ENCODE results near the gene MRPL10. TPM values are rescaled to one million over a fixed set of nuclear protein-coding genes. Genes with fewer than 3 reads are reported as not detected.

Gene MRPL10
- total and polyA plus RNA-seq, 2 experiments from 2014 or later, result 50.2 to 74.7 TPM

GRCh38 chr17:47806913-47807255, 24.5 kb downstream of the MRPL10 start:
- Histone ChIP-seq H3K27ac (ENCODE audit: low read depth) (no peak overlapping the region), H3K4me3 (no peak overlapping the region), H3K27me3 (ENCODE audit: insufficient read depth) (no peaks in the 10 kb centered on the region), H3K79me2 (replicated peaks; ENCODE audit: insufficient read depth) (no peaks in the 10 kb centered on the region), H4K20me1 (replicated peaks; ENCODE audit: insufficient read depth) (no peaks in the 10 kb centered on the region; the same call in 1 of the 2 replicates), H3K36me3 (ENCODE audit: insufficient read depth) (no peaks in the 10 kb centered on the region), H3K9me2 (ENCODE audit: insufficient read depth) (no peaks in the 10 kb centered on the region), H3K4me1 (ENCODE audit: insufficient read depth) (no peaks in the 10 kb centered on the region), H3F3A (replicated peaks; ENCODE audit: low read depth) (no peaks in the 10 kb centered on the region), H3K4me2 (no peak overlapping the region), H2AFZ (no peak overlapping the region)
- no peaks in the 10 kb centered on the region for H3K9me3 Mint-ChIP-seq
- no peak overlapping the region for H3K4me3 Mint-ChIP-seq
- DNase-seq (ENCODE audit: low spot score) (no peak), ATAC-seq (no peak)
- peaks cover 8% of the 10 kb centered on the region for H3K27me3 Mint-ChIP-seq (ENCODE audit: insufficient read depth, low read depth, poor library complexity)
- TF ChIP-seq ZNF331 (CRISPR knock-in tag; IDR thresholded peaks at IDR 0.05; ENCODE audit: low read depth) (no peak), CREB1 (CRISPR knock-in tag; IDR thresholded peaks at IDR 0.05; ENCODE audit: low read depth) (no peak), ZNF114 (CRISPR knock-in tag; IDR thresholded peaks at IDR 0.05) (no peak), JUNB (IDR thresholded peaks at IDR 0.05; ENCODE audit: unreplicated experiment) (no peak), STAT1 (IDR thresholded peaks at IDR 0.05; ENCODE audit: unreplicated experiment) (no peak), REST (IDR thresholded peaks at IDR 0.05; ENCODE audit: unreplicated experiment) (no peak), ETS1 (IDR thresholded peaks at IDR 0.05) (no peak), NANOG (IDR thresholded peaks at IDR 0.05; ENCODE audit: borderline replicate concordance) (no peak), EZH2phosphoT487 (IDR thresholded peaks at IDR 0.05; ENCODE audit: unreplicated experiment) (no peak), EZH2 (IDR thresholded peaks at IDR 0.05; ENCODE audit: low read depth, unreplicated experiment) (no peak), CTCF (conservative IDR thresholded peaks at IDR 0.05; ENCODE audit: low read depth in 2 of 2) (no peak), POLR2AphosphoS5 (IDR thresholded peaks at IDR 0.05; ENCODE audit: low read depth) (no peak)
- peaks cover 5% of the 10 kb centered on the region; the same call in 1 of the 3 replicates for H3K36me3 Mint-ChIP-seq (ENCODE audit: low read depth)
- no peak overlapping the region for H3K27ac Mint-ChIP-seq
- H3K4me1 Mint-ChIP-seq, result peaks cover 7% of the 10 kb centered on the region; the same call in 2 of the 3 replicates

Data from GM23338 (cell line).